ENCODE results near the gene KIF20B.

Gene KIF20B

DNA sequence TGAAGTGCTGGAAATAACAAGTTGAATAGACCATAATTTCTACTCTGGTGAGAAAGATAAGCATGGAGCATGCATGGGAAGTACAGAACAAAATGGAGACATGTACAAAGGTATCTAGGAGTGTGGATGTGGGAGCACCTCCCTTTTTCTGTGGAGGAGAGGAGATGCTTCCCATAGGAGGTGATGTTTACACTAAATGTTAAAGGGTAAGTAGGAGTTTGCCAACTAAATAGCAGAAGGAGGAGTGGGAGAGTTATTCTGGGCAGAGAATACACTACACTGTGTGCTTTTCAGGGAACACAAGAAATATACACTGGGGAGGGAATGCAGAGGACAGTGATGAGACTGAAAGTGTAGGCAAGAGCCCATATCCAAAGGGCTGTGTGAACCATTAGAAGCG is 35.3 kb upstream of the KIF20B start:
- H2AFZ ChIP-seq (ENCODE audit: low read length) = no peak overlapping the region
- H2BK12ac ChIP-seq (ENCODE audit: low read length) = no peak overlapping the region
- H2AK5ac ChIP-seq (ENCODE audit: low read depth, low read length) = no peak overlapping the region
- no peak overlapping the region for H3K18ac ChIP-seq (ENCODE audit: low read length)
- H4K8ac ChIP-seq (ENCODE audit: low read depth, low read length) = no peak overlapping the region
- no peak overlapping the region for H3K14ac ChIP-seq (ENCODE audit: low read length)
- no peak overlapping the region for H3K9ac ChIP-seq (ENCODE audit: low read depth, low read length, poor library complexity)
- H2BK5ac ChIP-seq (ENCODE audit: low read length) = no peak overlapping the region
- no peak overlapping the region for H3K4me2 ChIP-seq (ENCODE audit: insufficient read depth, low read length, poor library complexity, severe bottlenecking)
- WGBS, 2 donors (ENCODE audit: extremely low coverage in 2 of 2, insufficient read length in 2 of 2, insufficient replicate concordance in 1 of 2) = no CpG with 5 or more reads among the region's 1 CpG
- H3K27me3 ChIP-seq (ENCODE audit: control insufficient read depth in 3 of 3, insufficient read depth in 3 of 3, low read depth in 1 of 3, low read length in 3 of 3) = no peaks in the 10 kb centered on the region
- H3K9me3 ChIP-seq (replicated peaks in 1 of 2; ENCODE audit: control insufficient read depth in 2 of 2, insufficient read depth in 1 of 2, low read depth in 1 of 2, low read length in 2 of 2) = no peaks in the 10 kb centered on the region
- no peaks in the 10 kb centered on the region for H3K79me1 ChIP-seq (ENCODE audit: low read depth, low read length)
- no peak overlapping the region for H2BK120ac ChIP-seq (ENCODE audit: low read depth, low read length)
- no peak overlapping the region for H3K27ac ChIP-seq (replicated peaks; ENCODE audit: low read length)
- H3K23ac ChIP-seq (ENCODE audit: low read depth, low read length, poor library complexity) = no peak overlapping the region
- no peak overlapping the region for H4K91ac ChIP-seq (ENCODE audit: low read depth, low read length, poor library complexity)
- no peak overlapping the region for H2BK15ac ChIP-seq (ENCODE audit: low read length)
- no peak overlapping the region for H3K4ac ChIP-seq (ENCODE audit: low read length)
- H3K4me3 ChIP-seq (ENCODE audit: low read length in 2 of 2) = no peak overlapping the region
- DNase-seq (ENCODE audit: low spot score) = no peak
- no peaks in the 10 kb centered on the region for H3K36me3 ChIP-seq (replicated peaks in 1 of 2; ENCODE audit: control insufficient read depth in 2 of 2, insufficient read depth in 2 of 2, low read length in 2 of 2)
- H3K4me1 ChIP-seq (ENCODE audit: control insufficient read depth in 2 of 2, insufficient read depth in 1 of 2, low read depth in 1 of 2, low read length in 2 of 2) = no peaks in the 10 kb centered on the region

DNA sequence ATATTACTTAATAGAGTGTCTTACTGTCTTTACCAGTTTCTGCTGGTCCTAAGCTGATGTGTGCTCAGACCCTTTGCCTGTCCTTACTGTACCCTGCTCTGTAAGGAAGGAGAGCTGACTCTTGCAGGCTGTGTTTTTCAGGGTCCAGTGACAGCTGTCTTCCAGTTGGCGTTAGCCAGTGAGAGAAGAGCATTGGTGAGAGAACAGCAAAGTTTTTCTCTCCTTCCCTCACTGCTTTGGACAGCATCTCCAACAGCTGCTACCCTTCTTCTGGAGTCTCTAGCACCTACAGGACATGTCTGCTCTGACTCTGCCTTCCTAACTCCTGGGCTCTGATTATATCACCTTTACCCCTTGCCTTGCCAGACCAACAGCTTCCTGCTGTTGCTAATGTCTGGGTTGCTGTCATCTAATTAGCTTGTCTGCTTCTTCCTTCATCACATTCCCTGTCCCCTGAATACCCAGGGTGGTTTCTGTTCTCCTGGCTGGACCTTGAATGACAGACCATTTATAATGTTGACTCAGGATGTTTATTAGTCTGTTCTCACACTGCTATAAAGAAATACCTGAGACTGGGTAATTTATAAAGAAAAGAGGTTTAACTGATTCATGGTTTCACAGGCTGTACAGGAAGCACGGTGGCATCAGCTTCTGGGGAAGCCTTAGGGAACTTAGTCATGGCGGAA is 32.9 kb upstream of the KIF20B start:
- H3K4me2 ChIP-seq (ENCODE audit: insufficient read depth, low read length, poor library complexity, severe bottlenecking) = no peak overlapping the region
- no peak overlapping the region for H2BK12ac ChIP-seq (ENCODE audit: low read length)
- no peak overlapping the region for H2BK120ac ChIP-seq (ENCODE audit: low read depth, low read length)
- no peak overlapping the region for H2AK5ac ChIP-seq (ENCODE audit: low read depth, low read length)
- DNase-seq (ENCODE audit: low spot score) = no peak
- no peak overlapping the region for H2AFZ ChIP-seq (ENCODE audit: low read length)
- H3K79me1 ChIP-seq (ENCODE audit: low read depth, low read length) = no peaks in the 10 kb centered on the region
- H3K9ac ChIP-seq (ENCODE audit: low read depth, low read length, poor library complexity) = no peak overlapping the region
- no peak overlapping the region for H3K4ac ChIP-seq (ENCODE audit: low read length)
- no peak overlapping the region for H2BK5ac ChIP-seq (ENCODE audit: low read length)
- H3K36me3 ChIP-seq (replicated peaks in 1 of 2; ENCODE audit: control insufficient read depth in 2 of 2, insufficient read depth in 2 of 2, low read length in 2 of 2) = no peaks in the 10 kb centered on the region
- H3K4me1 ChIP-seq (ENCODE audit: control insufficient read depth in 2 of 2, insufficient read depth in 1 of 2, low read depth in 1 of 2, low read length in 2 of 2) = no peaks in the 10 kb centered on the region
- no peaks in the 10 kb centered on the region for H3K9me3 ChIP-seq (replicated peaks in 1 of 2; ENCODE audit: control insufficient read depth in 2 of 2, insufficient read depth in 1 of 2, low read depth in 1 of 2, low read length in 2 of 2)
- no peak overlapping the region for H4K91ac ChIP-seq (ENCODE audit: low read depth, low read length, poor library complexity)
- WGBS, 2 donors (ENCODE audit: extremely low coverage in 2 of 2, insufficient read length in 2 of 2, insufficient replicate concordance in 1 of 2) = no CpG with 5 or more reads among the region's 3 CpGs
- H3K4me3 ChIP-seq (ENCODE audit: low read length in 2 of 2) = no peak overlapping the region
- no peak overlapping the region for H3K18ac ChIP-seq (ENCODE audit: low read length)
- no peak overlapping the region for H4K8ac ChIP-seq (ENCODE audit: low read depth, low read length)
- H2BK15ac ChIP-seq (ENCODE audit: low read length) = no peak overlapping the region
- H3K27ac ChIP-seq (replicated peaks; ENCODE audit: low read length) = no peak overlapping the region
- H3K23ac ChIP-seq (ENCODE audit: low read depth, low read length, poor library complexity) = no peak overlapping the region
- no peak overlapping the region for H3K14ac ChIP-seq (ENCODE audit: low read length)
- no peaks in the 10 kb centered on the region for H3K27me3 ChIP-seq (ENCODE audit: control insufficient read depth in 3 of 3, insufficient read depth in 3 of 3, low read depth in 1 of 3, low read length in 3 of 3)

DNA sequence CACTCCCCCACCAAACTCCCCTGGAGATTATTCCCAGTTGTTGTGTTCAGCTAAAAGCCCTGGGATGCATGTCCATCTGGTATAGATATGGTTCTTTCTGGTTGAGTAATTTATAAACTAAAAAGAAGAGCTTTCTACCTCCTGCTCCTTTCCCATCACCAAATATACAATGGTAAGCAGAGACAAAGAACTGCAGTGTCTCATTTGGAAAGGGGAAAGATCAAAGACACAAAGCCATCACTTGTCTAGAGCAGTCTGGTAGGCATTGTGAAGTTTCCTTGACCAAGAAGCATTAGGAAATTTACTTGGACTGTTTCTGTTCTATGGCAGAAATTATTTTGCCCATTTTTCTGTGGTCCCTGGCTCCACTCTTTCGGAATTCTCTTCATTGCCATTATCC is 31.4 kb upstream of the KIF20B start:
- Histone ChIP-seq H2BK12ac (ENCODE audit: low read length) (no peak overlapping the region), H4K8ac (ENCODE audit: low read depth, low read length) (no peak overlapping the region), H3K9ac (ENCODE audit: low read depth, low read length, poor library complexity) (no peak overlapping the region), H3K18ac (ENCODE audit: low read length) (no peak overlapping the region), H2BK120ac (ENCODE audit: low read depth, low read length) (no peak overlapping the region), H3K4me3 (ENCODE audit: low read length in 2 of 2) (no peak overlapping the region), H2AK5ac (ENCODE audit: low read depth, low read length) (no peak overlapping the region), H4K91ac (ENCODE audit: low read depth, low read length, poor library complexity) (no peak overlapping the region), H3K79me1 (ENCODE audit: low read depth, low read length) (no peaks in the 10 kb centered on the region), H3K36me3 (replicated peaks in 1 of 2; ENCODE audit: control insufficient read depth in 2 of 2, insufficient read depth in 2 of 2, low read length in 2 of 2) (no peaks in the 10 kb centered on the region), H3K9me3 (replicated peaks in 1 of 2; ENCODE audit: control insufficient read depth in 2 of 2, insufficient read depth in 1 of 2, low read depth in 1 of 2, low read length in 2 of 2) (no peaks in the 10 kb centered on the region), H2BK15ac (ENCODE audit: low read length) (no peak overlapping the region), H3K4me2 (ENCODE audit: insufficient read depth, low read length, poor library complexity, severe bottlenecking) (no peak overlapping the region), H2BK5ac (ENCODE audit: low read length) (no peak overlapping the region), H3K4me1 (ENCODE audit: control insufficient read depth in 2 of 2, insufficient read depth in 1 of 2, low read depth in 1 of 2, low read length in 2 of 2) (no peaks in the 10 kb centered on the region), H3K23ac (ENCODE audit: low read depth, low read length, poor library complexity) (no peak overlapping the region), H3K27me3 (ENCODE audit: control insufficient read depth in 3 of 3, insufficient read depth in 3 of 3, low read depth in 1 of 3, low read length in 3 of 3) (no peaks in the 10 kb centered on the region), H2AFZ (ENCODE audit: low read length) (no peak overlapping the region), H3K27ac (replicated peaks; ENCODE audit: low read length) (no peak overlapping the region), H3K4ac (ENCODE audit: low read length) (no peak overlapping the region), H3K14ac (ENCODE audit: low read length) (no peak overlapping the region)
- no CpG with 5 or more reads among the region's 1 CpG for WGBS, 2 donors (ENCODE audit: extremely low coverage in 2 of 2, insufficient read length in 2 of 2, insufficient replicate concordance in 1 of 2)
- DNase-seq (ENCODE audit: low spot score) = no peak

DNA sequence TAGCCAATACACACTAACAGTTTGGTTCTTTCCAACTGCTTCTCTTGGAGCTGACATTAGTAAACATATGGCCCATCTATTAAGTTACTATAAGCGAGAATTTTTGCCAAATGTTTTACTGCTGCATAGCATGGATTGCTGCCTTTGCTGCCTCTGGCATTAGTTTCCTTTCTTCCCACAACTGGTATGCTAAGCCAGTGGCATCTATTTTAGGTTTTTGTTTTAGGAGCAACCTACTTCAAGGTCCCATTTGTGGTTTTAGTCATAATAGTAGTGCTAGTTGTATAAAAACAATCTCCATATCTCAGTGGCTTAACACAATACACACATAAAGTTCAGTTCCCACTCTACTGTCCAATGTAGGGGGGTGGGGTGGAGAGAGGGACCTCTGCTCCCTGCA is 30.5 kb upstream of the KIF20B start:
- no peak overlapping the region for H3K4me3 ChIP-seq (ENCODE audit: low read length in 2 of 2)
- no peaks in the 10 kb centered on the region for H3K4me1 ChIP-seq (ENCODE audit: control insufficient read depth in 2 of 2, insufficient read depth in 1 of 2, low read depth in 1 of 2, low read length in 2 of 2)
- H3K14ac ChIP-seq (ENCODE audit: low read length) = no peak overlapping the region
- no peak overlapping the region for H3K23ac ChIP-seq (ENCODE audit: low read depth, low read length, poor library complexity)
- no peak overlapping the region for H3K27ac ChIP-seq (replicated peaks; ENCODE audit: low read length)
- H3K79me1 ChIP-seq (ENCODE audit: low read depth, low read length) = no peaks in the 10 kb centered on the region
- no peak overlapping the region for H2BK12ac ChIP-seq (ENCODE audit: low read length)
- H3K9me3 ChIP-seq (replicated peaks in 1 of 2; ENCODE audit: control insufficient read depth in 2 of 2, insufficient read depth in 1 of 2, low read depth in 1 of 2, low read length in 2 of 2) = no peaks in the 10 kb centered on the region
- no CpG with 5 or more reads among the region's 1 CpG for WGBS, 2 donors (ENCODE audit: extremely low coverage in 2 of 2, insufficient read length in 2 of 2, insufficient replicate concordance in 1 of 2)
- H2AK5ac ChIP-seq (ENCODE audit: low read depth, low read length) = no peak overlapping the region
- no peaks in the 10 kb centered on the region for H3K27me3 ChIP-seq (ENCODE audit: control insufficient read depth in 3 of 3, insufficient read depth in 3 of 3, low read depth in 1 of 3, low read length in 3 of 3)
- no peak overlapping the region for H3K4ac ChIP-seq (ENCODE audit: low read length)
- H2AFZ ChIP-seq (ENCODE audit: low read length) = no peak overlapping the region
- H3K36me3 ChIP-seq (replicated peaks in 1 of 2; ENCODE audit: control insufficient read depth in 2 of 2, insufficient read depth in 2 of 2, low read length in 2 of 2) = no peaks in the 10 kb centered on the region
- DNase-seq (ENCODE audit: low spot score) = no peak
- H2BK5ac ChIP-seq (ENCODE audit: low read length) = no peak overlapping the region
- H2BK120ac ChIP-seq (ENCODE audit: low read depth, low read length) = no peak overlapping the region
- no peak overlapping the region for H2BK15ac ChIP-seq (ENCODE audit: low read length)
- no peak overlapping the region for H3K4me2 ChIP-seq (ENCODE audit: insufficient read depth, low read length, poor library complexity, severe bottlenecking)
- H3K18ac ChIP-seq (ENCODE audit: low read length) = no peak overlapping the region
- H4K8ac ChIP-seq (ENCODE audit: low read depth, low read length) = no peak overlapping the region
- H3K9ac ChIP-seq (ENCODE audit: low read depth, low read length, poor library complexity) = no peak overlapping the region
- no peak overlapping the region for H4K91ac ChIP-seq (ENCODE audit: low read depth, low read length, poor library complexity)

Data from neuronal stem cell (in vitro differentiated cells).